GM12801 (cell line): Measurements from ENCODE around the gene PSD.

ENCODE experiments used
- TF ChIP-seq, protein P1 (sequence below): IDR thresholded peaks from one replicate; pipeline ENCODE4 v1.5.1; 2011; ENCODE audit warnings: control low read depth; ENCODE audit not compliant: insufficient read length; ENCODE audit errors: extremely low read depth

PSD gene

DNA sequence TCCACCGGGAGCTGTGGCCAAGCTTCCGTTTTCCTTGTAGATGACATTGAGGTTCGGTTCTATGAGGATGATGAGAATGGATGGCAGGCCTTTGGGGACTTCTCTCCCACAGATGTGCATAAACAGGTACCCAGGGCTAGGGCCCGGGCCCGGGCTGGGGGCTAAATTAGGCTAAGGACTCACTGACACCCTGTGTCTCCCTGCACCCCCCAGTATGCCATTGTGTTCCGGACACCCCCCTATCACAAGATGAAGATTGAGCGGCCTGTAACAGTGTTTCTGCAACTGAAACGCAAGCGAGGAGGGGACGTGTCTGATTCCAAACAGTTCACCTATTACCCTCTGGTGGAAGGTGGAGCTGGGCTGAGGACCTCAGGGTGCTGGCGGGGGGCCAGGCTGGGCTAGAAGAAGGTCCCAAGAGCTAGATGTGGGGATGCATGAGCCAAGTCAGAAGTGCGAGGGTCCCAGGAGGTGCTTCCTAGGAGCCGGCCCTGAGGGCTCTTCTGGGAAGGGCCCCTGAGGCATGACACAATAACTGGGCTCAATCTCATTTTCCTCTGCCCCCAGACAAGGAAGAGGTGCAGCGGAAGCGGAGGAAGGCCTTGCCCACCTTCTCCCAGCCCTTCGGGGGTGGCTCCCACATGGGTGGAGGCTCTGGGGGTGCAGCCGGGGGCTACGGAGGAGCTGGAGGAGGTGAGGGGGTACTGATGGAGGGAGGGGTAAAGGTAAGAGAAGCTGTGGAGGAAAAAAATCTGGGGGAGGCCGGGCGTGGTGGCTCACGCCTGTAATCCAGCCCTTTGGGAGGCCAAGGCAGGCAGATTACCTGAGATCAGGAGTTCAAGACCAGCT, 20.2 kb downstream of the PSD start:
- TF ChIP-seq, protein P1, sequence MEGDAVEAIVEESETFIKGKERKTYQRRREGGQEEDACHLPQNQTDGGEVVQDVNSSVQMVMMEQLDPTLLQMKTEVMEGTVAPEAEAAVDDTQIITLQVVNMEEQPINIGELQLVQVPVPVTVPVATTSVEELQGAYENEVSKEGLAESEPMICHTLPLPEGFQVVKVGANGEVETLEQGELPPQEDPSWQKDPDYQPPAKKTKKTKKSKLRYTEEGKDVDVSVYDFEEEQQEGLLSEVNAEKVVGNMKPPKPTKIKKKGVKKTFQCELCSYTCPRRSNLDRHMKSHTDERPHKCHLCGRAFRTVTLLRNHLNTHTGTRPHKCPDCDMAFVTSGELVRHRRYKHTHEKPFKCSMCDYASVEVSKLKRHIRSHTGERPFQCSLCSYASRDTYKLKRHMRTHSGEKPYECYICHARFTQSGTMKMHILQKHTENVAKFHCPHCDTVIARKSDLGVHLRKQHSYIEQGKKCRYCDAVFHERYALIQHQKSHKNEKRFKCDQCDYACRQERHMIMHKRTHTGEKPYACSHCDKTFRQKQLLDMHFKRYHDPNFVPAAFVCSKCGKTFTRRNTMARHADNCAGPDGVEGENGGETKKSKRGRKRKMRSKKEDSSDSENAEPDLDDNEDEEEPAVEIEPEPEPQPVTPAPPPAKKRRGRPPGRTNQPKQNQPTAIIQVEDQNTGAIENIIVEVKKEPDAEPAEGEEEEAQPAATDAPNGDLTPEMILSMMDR = no peak

DNA sequence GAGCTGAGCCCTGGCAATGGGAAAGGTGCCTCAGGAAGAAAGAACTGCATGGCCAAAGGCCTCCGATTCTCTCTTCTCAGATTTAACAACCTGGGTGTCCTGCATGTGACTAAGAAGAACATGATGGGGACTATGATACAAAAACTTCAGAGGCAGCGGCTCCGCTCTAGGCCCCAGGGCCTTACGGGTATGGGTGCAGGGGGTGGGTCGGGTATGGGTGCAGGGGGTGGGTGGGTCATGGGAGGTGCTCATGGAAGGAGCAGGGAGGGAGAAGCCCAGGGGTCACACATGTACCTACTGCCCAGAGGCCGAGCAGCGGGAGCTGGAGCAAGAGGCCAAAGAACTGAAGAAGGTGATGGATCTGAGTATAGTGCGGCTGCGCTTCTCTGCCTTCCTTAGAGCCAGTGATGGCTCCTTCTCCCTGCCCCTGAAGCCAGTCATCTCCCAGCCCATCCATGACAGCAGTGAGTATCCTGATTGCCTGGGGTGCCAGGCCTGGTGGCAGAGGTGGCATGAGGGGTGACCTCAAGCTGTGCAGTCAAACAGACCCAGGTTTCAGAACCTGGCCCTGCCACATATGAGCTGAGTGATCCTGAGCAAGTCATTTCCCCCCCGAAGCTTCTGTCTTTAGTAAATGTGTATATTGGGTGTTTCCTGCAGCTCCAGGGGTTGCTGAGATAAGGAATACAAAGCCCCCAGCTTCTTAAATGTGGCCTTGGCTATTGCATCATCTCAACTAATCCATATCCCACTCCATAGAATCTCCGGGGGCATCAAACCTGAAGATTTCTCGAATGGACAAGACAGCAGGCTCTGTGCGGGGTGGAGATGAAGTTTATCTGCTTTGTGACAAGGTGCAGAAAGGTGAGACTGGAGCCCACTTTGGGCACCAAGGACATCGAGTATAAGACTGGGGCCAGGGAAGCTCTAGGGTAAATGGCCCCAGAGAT, 21.1 kb downstream of the PSD start:
- TF ChIP-seq, protein P1 = no peak

DNA sequence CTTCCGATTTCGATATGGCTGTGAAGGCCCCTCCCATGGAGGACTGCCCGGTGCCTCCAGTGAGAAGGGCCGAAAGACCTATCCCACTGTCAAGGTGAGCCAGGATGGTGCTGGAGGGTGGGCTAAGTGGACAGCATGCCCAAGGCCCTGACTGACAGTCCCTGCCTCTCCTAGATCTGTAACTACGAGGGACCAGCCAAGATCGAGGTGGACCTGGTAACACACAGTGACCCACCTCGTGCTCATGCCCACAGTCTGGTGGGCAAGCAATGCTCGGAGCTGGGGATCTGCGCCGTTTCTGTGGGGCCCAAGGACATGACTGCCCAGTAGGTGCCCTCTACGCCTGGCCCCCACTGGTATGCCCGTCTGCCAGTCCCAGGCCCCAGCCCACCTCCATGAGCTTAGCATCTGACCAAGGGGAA, 21.8 kb downstream of the PSD start:
- TF ChIP-seq, protein P1 = no peak

DNA sequence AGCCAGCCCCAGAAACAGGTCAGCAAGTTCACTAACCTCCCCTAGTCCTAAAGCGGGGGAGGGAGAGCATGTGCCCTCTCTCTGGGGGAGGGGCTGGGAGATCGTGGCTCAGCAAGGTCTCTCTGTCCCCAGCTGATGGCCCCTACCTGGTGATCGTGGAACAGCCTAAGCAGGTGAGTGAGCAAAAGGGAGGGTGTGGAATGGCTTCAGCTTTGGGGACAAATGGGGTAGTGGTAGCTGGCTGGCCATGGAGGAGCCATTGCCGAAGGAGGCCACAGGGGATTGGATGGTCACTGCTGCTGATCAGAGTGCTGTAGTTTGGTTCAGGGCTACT, 22.3 kb downstream of the PSD start:
- TF ChIP-seq, protein P1 = no peak

DNA sequence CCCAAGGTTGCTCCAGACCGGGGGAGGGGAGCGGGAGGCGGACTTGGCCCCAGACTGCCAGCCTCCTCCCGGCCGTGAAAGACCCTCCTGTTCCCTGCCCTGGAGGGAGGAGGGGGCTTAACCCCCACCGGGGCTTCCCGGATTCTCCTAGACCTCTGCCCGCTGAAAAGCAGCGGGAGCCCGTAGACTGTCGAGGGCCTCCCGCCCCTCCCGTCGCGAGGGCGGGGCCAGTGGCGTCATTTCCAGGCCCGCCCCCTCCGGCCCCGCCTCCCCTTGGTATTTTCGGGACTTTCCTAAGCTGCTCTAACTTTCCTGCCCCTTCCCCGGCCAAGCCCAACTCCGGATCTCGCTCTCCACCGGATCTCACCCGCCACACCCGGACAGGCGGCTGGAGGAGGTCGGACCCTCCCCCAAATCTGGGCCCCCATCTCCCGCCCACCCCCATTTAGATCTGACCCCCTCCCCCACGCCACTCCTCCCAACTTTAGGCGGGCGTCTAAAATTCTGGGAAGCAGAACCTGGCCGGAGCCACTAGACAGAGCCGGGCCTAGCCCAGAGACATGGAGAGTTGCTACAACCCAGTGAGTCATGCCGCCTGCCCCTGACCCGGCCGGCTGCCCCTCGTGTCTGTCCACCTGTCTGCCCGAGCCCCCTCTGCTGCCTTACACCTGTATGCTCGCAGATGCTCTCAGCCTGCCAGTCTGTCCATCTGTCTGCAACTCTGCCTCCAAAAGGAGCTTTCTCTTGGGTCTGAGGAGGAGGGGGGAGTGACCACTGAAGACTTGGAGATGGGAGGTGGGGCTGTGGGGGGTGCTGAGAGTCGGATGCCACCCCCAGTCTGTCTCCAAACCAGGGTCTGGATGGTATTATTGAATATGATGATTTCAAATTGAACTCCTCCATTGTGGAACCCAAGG, 22.9 kb downstream of the PSD start, which contains the start of gene NFKB2:
NFKB2 (plus strand) TSS at position 306 of the 917 bp plus-strand sequence; CDS start at position 561, 255 bp downstream.
- TF ChIP-seq, protein P1 = no peak

DNA sequence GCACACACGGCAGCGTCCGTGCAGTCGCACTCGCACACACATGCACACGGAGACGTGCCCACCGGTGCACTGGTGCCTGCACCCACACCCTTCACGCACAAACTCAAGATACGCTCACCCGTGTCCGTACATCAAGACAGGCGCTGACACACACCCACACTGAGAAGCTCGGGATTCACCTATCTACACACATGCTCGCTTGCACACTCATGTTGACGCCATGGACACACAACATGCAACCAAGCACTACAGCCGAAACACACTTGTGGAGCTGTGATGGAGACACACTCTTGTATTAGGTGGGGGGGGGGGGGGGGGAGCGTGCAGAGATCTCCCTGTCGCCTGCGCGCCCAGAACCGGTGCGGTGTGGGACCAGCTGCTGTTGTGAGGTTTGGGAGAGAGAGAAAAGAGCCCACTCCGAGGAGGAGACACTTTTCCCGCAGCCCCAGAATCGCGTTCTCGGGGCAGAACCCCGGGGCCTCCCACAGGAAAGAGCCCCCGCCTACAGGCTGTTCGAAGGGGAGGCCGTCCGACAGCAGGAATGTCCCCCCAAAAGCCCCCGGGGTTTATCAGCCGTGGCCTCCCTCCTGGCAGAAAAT, 23.7 kb downstream of the PSD start:
- TF ChIP-seq, protein P1 = no peak
